HG02759 (cell line): ENCODE results near the gene RELN.

Experiments
- ATAC-seq: cut with Tn5 transposase; IDR thresholded peaks from one replicate; pipeline ENCODE4 v1.9.1; 2021; ENCODE audit warnings: mild to moderate bottlenecking, moderate library complexity; ENCODE audit not compliant: unreplicated experiment

RELN gene

GRCh38 chr7:103729026-103729425 lies 260.4 kb downstream of the RELN start:
- ATAC-seq, result no peak

GRCh38 chr7:103727982-103728610 lies 261.4 kb downstream of the RELN start:
- no peak for ATAC-seq

- no peak for ATAC-seq
These were observed 270.4 kb downstream of the RELN start for GRCh38 chr7:103719070-103719469.

GRCh38 chr7:103718482-103719061 lies 270.9 kb downstream of the RELN start:
- ATAC-seq, result no peak

- no peak for ATAC-seq
These were observed 271.9 kb downstream of the RELN start for GRCh38 chr7:103717574-103717973.

- no peak for ATAC-seq
These were observed 273.9 kb downstream of the RELN start for GRCh38 chr7:103715376-103716120.

- no peak for ATAC-seq
These were observed 275.0 kb downstream of the RELN start for GRCh38 chr7:103714376-103714927.

- no peak for ATAC-seq
These were observed 276.3 kb downstream of the RELN start for GRCh38 chr7:103712991-103713778.

GRCh38 chr7:103711413-103711812 lies 278.0 kb downstream of the RELN start:
- ATAC-seq, result no peak

GRCh38 chr7:103710247-103710646 lies 279.2 kb downstream of the RELN start:
- no peak for ATAC-seq

- no peak for ATAC-seq
These were observed 282.7 kb downstream of the RELN start for GRCh38 chr7:103706805-103707204.

GRCh38 chr7:103705542-103705941 lies 283.9 kb downstream of the RELN start:
- ATAC-seq, result no peak

GRCh38 chr7:103704701-103705100 lies 284.8 kb downstream of the RELN start:
- ATAC-seq, result no peak

GRCh38 chr7:103702982-103703381 lies 286.5 kb downstream of the RELN start:
- no peak for ATAC-seq

GRCh38 chr7:103702454-103702853 lies 287.0 kb downstream of the RELN start:
- no peak for ATAC-seq

GRCh38 chr7:103699032-103699431 lies 290.4 kb downstream of the RELN start:
- ATAC-seq, result no peak

GRCh38 chr7:103698064-103698463 lies 291.4 kb downstream of the RELN start:
- ATAC-seq, result no peak

- no peak for ATAC-seq
These were observed 293.9 kb downstream of the RELN start for GRCh38 chr7:103695521-103695920.

GRCh38 chr7:103694304-103694703 lies 295.2 kb downstream of the RELN start:
- ATAC-seq, result no peak

- ATAC-seq, result no peak
These were observed 298.2 kb downstream of the RELN start for GRCh38 chr7:103691291-103691690.
